Endothelial cell of umbilical vein (primary cell): Measurements from ENCODE around the gene PITPNM3. TPM values are rescaled to one million over a fixed set of nuclear protein-coding genes. Genes with fewer than 3 reads are reported as not detected.
"Not testable (repeated sequence)": the region's sequence is repeated elsewhere in the genome, so short reads cannot be mapped to it uniquely, and the experiment has no call there.

Experiments used
- BruUV-seq: library from RNA; stranded (reverse); fragments of 400-500 nt; replicated peaks from 2 replicates; lab custom pipeline; 2021; lab: Mats Ljungman, UMichigan
- CTCF ChIA-PET: fragments of 300-600, 350-600 bp; sonication (Branson Sonifier 250); formaldehyde crosslinking; loops from one replicate; lab custom pipeline; 2021; ENCODE audit warnings: antibody characterized with exemption, inconsistent platforms; lab: Charles Lee
- POLR2A ChIA-PET: fragments of 300-600, 350-600 bp; sonication (Branson Sonifier 250); formaldehyde crosslinking; loops from one replicate; lab custom pipeline; 2021; ENCODE audit warnings: antibody characterized with exemption, inconsistent platforms; lab: Charles Lee
- DNase-seq: peaks from one replicate; pipeline ENCODE4 v3.0.0-alpha.2; 2011; ENCODE audit warnings: low read depth, low spot score
- FAIRE-seq: peaks from 2 replicates; lab custom pipeline; 2011; peaks lifted over from hg19 to GRCh38; lab: Jason Lieb, UNC
- H2AFZ ChIP-seq: 2 replicates; pipeline ENCODE4 v1.6.0; 2012; ENCODE audit warnings: low read depth, low read length, control low read depth, inconsistent platforms
- H3K27ac ChIP-seq: 2 replicates; pipeline ENCODE4 v1.5.1; 2011; ENCODE audit warnings: low read depth, mild to moderate bottlenecking, control low read depth, low read length, moderate library complexity; ENCODE audit not compliant: insufficient read depth
- H3K27me3 ChIP-seq, 2 experiments: 2 replicates each; pipeline versions ENCODE4 v1.6.0 to v1.6.1; 2011; ENCODE audit warnings: low read length in 2 of 2, mixed read lengths in 1 of 2; ENCODE audit not compliant: control insufficient read depth in 2 of 2, insufficient read depth in 2 of 2
- H3K36me3 ChIP-seq, 2 experiments: 2 replicates in 1 of 2; 3 replicates in 1 of 2; pipeline ENCODE4 v1.5.1; 2011; ENCODE audit warnings: low read length in 2 of 2, mild to moderate bottlenecking in 1 of 2, moderate library complexity in 1 of 2; ENCODE audit not compliant: control insufficient read depth in 2 of 2, insufficient read depth in 2 of 2; ENCODE audit errors: extremely low read depth in 1 of 2
- H3K4me1 ChIP-seq: 3 replicates; pipeline ENCODE4 v1.5.1; 2011; ENCODE audit warnings: mild to moderate bottlenecking, low read length; ENCODE audit not compliant: control insufficient read depth, insufficient read depth; ENCODE audit errors: extremely low read depth
- H3K4me2 ChIP-seq: 2 replicates; pipeline ENCODE4 v1.6.1; 2011; ENCODE audit warnings: low read length, control low read depth, mixed read lengths; ENCODE audit not compliant: insufficient read depth
- H3K4me3 ChIP-seq, 3 experiments: fragments of 200-600 bp in 1 of 3; sonication (generic), shearing (Covaris generic) in 1 of 3; replicated peaks in 1 of 3; 2 replicates each; pipeline ENCODE4 v1.5.1; 2011 to 2016; ENCODE audit warnings: control low read depth in 3 of 3, low read length in 3 of 3, mild to moderate bottlenecking in 2 of 3, inconsistent platforms in 1 of 3, low read depth in 1 of 3, moderate library complexity in 1 of 3; ENCODE audit not compliant: insufficient read depth in 1 of 3
- H3K79me2 ChIP-seq: 2 replicates; pipeline ENCODE4 v1.6.0; 2012; ENCODE audit warnings: low read length, inconsistent platforms; ENCODE audit not compliant: control insufficient read depth, insufficient read depth
- H3K9ac ChIP-seq: replicated peaks from 2 replicates; pipeline ENCODE3; 2011; ENCODE audit warnings: low read length, control low read depth; ENCODE audit not compliant: insufficient read depth; ENCODE audit errors: extremely low read depth
- H3K9me1 ChIP-seq: replicated peaks from 3 replicates; pipeline ENCODE4 v1.6.0; 2011; ENCODE audit warnings: mild to moderate bottlenecking, low read length; ENCODE audit not compliant: control insufficient read depth, insufficient read depth; ENCODE audit errors: extremely low read depth
- H3K9me3 ChIP-seq: replicated peaks from 2 replicates; pipeline ENCODE4 v1.5.1; 2012; ENCODE audit warnings: low read length, inconsistent platforms; ENCODE audit not compliant: control insufficient read depth, insufficient read depth
- H4K20me1 ChIP-seq: replicated peaks from 2 replicates; pipeline ENCODE3; 2011; ENCODE audit warnings: mild to moderate bottlenecking, low read length; ENCODE audit not compliant: control insufficient read depth, insufficient read depth; ENCODE audit errors: extremely low read depth
- EZH2 ChIP-seq: IDR thresholded peaks from 2 replicates; pipeline ENCODE4 v1.6.1; 2012; ENCODE audit warnings: borderline replicate concordance, low read depth, mild to moderate bottlenecking, moderate library complexity, low read length, inconsistent platforms; ENCODE audit not compliant: severe bottlenecking
- FOS ChIP-seq: IDR thresholded peaks from 2 replicates; pipeline ENCODE4 v1.6.1; 2011; ENCODE audit warnings: mild to moderate bottlenecking, low read length, moderate library complexity, borderline replicate concordance; ENCODE audit not compliant: insufficient read depth
- GATA2 ChIP-seq: IDR thresholded peaks from 2 replicates; pipeline ENCODE4 v1.7.0; 2011; ENCODE audit warnings: low read depth, mild to moderate bottlenecking, moderate library complexity, mixed read lengths, low read length; ENCODE audit not compliant: insufficient read length, insufficient read depth
- JUN ChIP-seq: IDR thresholded peaks from 2 replicates; pipeline ENCODE4 v1.6.1; 2011; ENCODE audit warnings: borderline replicate concordance, low read depth; ENCODE audit not compliant: insufficient read length, insufficient read depth
- MYC ChIP-seq: IDR thresholded peaks from one replicate; pipeline ENCODE4 v1.6.1; 2011; ENCODE audit warnings: mild to moderate bottlenecking, low read depth, low read length
- POLR2A ChIP-seq: IDR thresholded peaks from 2 replicates; pipeline ENCODE4 v1.6.1; 2012; ENCODE audit warnings: low read depth, mild to moderate bottlenecking, control low read depth, low read length
- POLR2AphosphoS5 ChIP-seq: IDR thresholded peaks from 2 replicates; pipeline ENCODE4 v1.6.1; 2012; ENCODE audit warnings: low read depth, mild to moderate bottlenecking, control low read depth, low read length, moderate library complexity; ENCODE audit not compliant: insufficient read depth
- dilution Hi-C: fragments of 300-500 bp; cut with MboI; formaldehyde crosslinking; loops from one replicate; pipeline ENCODE4 v1.15.0; 2019; ENCODE audit warnings: low sequenced_read_pairs; ENCODE audit not compliant: extremely low pct_ligation_motif_present
- intact Hi-C: fragments of 100-400 bp; cut with micrococcal nuclease; formaldehyde crosslinking; loops from one replicate; pipeline ENCODE4 v1.10.0; 2022
- polyA plus RNA-seq, 4 experiments: library from polyadenylated mRNA; depleted of rRNA in 3 of 4; stranded (reverse) in 3 of 4; unstranded in 1 of 4; fragments of >200 nt; gene quantifications; 2 replicates each; pipeline versions ENCODE4 v1.2.1 to v1.2.3, GENCODE V29; 2011 to 2012; ENCODE audit warnings: missing spikeins in 1 of 4
- total RNA-seq: library from RNA; stranded (reverse); gene quantifications from 2 replicates; pipeline ENCODE4 v1.2.3, GENCODE V29; 2021
- TF ChIP-seq, protein P1 (sequence below), 2 donors: IDR thresholded peaks; 1 replicate in 1 of 2; 2 replicates in 1 of 2; pipeline ENCODE4 v1.5.1; 2011; ENCODE audit warnings: low read length in 2 of 2, mild to moderate bottlenecking in 2 of 2, moderate library complexity in 2 of 2, control low read depth in 1 of 2, inconsistent platforms in 1 of 2, low read depth in 1 of 2; ENCODE audit not compliant: insufficient read depth in 1 of 2; ENCODE audit errors: extremely low read depth in 1 of 2
- TF ChIP-seq, protein P2 (sequence below): IDR thresholded peaks from 2 replicates; pipeline ENCODE4 v1.6.1; 2011; ENCODE audit not compliant: insufficient read depth, insufficient read length

PITPNM3 gene
- total and polyA plus RNA-seq, 2 donors (not counting 3 experiments of a cell fraction or from before 2014, with no cell fraction given) = 1.0 to 1.9 TPM

DNA sequence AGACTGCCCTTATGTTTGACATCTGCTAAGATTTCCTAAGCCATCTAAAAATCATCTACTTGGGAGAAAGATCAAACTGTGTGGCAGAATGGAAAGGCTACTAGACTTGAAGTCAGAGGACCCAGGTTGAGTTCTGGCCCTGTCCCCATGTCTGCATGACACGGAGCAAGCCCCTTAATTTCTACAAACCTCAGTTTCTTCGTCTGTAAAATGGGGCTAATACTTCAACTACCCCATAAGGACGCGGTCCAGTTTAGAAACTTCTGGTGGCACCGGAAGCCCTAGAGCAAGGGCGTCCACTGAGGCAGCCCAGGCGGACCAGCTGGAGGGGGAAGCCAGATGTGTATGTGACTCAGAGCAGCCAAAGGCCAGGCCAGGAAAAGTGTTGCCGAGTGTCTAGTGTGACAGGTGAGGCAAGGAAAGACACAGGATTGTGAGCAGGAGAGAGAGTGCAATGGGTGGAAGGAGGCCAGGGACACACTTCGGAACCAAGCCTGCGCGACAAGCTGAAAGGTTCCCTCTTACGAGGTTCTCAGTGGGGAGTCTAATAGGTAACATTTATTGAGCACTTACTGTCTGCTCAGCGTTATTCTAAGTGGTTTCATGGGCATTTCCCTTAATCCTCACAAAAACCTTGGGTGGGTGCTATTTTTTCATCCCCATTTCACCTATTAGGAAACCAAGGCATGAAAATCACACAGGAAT is 17.8 kb upstream of the PITPNM3 start:
- no peaks in the 10 kb centered on the region for H3K27me3 ChIP-seq
- no peak overlapping the region for H3K27ac ChIP-seq
- no peaks in the 10 kb centered on the region for H3K79me2 ChIP-seq
- no peak for DNase-seq
- no peak overlapping the region for H3K4me3 ChIP-seq
- CTCF ChIA-PET = interaction anchor here (1.0 to 5.9 kb wide), 7 partner anchors 8 to 101 kb away, joined by 3 to 77 read pairs (median 3); no protein-coding TSS in a partner anchor
- H4K20me1 ChIP-seq = no peaks in the 10 kb centered on the region
- peaks cover 14% of the 10 kb centered on the region for H3K4me1 ChIP-seq
- no peak overlapping the region for H3K4me2 ChIP-seq
- intact Hi-C loops (no loop called here), dilution Hi-C loops (no loop called here)
- POLR2A ChIA-PET = no interaction called here
- H2AFZ ChIP-seq = no peak overlapping the region
- H3K36me3 ChIP-seq = peaks cover 2 to 3% of the 10 kb centered on the region in 2 experiments
- no peaks in the 10 kb centered on the region for H3K9me1 ChIP-seq
- no peaks in the 10 kb centered on the region for H3K9me3 ChIP-seq
- no peak for FAIRE-seq
- no peak for TF ChIP-seq POLR2AphosphoS5
- no peak for TF ChIP-seq MYC
- no peak for TF ChIP-seq EZH2
- TF ChIP-seq, protein P1, sequence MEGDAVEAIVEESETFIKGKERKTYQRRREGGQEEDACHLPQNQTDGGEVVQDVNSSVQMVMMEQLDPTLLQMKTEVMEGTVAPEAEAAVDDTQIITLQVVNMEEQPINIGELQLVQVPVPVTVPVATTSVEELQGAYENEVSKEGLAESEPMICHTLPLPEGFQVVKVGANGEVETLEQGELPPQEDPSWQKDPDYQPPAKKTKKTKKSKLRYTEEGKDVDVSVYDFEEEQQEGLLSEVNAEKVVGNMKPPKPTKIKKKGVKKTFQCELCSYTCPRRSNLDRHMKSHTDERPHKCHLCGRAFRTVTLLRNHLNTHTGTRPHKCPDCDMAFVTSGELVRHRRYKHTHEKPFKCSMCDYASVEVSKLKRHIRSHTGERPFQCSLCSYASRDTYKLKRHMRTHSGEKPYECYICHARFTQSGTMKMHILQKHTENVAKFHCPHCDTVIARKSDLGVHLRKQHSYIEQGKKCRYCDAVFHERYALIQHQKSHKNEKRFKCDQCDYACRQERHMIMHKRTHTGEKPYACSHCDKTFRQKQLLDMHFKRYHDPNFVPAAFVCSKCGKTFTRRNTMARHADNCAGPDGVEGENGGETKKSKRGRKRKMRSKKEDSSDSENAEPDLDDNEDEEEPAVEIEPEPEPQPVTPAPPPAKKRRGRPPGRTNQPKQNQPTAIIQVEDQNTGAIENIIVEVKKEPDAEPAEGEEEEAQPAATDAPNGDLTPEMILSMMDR (IDR thresholded peaks at IDR 0.05; ENCODE audit: extremely low read depth in 1 of 2, insufficient read depth in 1 of 2, low read depth in 1 of 2, low read length in 2 of 2) = no peak
- no peak for TF ChIP-seq POLR2A
- no peak for TF ChIP-seq GATA2
- no peak for TF ChIP-seq FOS
- TF ChIP-seq, protein P2, sequence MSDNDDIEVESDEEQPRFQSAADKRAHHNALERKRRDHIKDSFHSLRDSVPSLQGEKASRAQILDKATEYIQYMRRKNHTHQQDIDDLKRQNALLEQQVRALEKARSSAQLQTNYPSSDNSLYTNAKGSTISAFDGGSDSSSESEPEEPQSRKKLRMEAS = no peak
- no peak for TF ChIP-seq JUN
- H3K9ac ChIP-seq = no peak overlapping the region
- BruUV-seq = no TSS peak

DNA sequence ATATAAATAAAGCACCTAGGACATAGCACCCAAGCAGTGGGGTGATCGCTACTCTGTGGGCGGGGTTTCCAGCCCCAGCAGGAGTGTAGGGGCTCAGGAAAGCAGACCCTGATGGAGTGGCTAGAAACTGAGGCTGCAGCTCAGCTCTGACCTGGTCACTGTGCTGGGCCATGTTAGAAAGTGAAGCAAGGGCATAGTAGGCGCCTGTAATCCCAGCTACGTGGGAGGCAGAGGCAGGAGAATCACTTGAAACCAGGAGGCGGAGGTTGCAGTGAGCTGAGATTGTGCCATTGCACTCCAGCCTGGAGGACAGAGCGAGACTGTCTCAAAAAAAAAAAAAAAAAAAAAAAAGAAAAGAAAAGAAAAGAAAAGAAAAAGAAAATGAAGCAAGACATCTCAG is 17.1 kb upstream of the PITPNM3 start:
- H3K9me3 ChIP-seq, BruUV-seq, FAIRE-seq, H4K20me1 ChIP-seq, H3K9me1 ChIP-seq, DNase-seq, POLR2A ChIA-PET, intact Hi-C loops, H3K4me2 ChIP-seq, H3K27ac ChIP-seq, H3K9ac ChIP-seq, H2AFZ ChIP-seq, H3K79me2 ChIP-seq, H3K4me3 ChIP-seq, H3K36me3 ChIP-seq, dilution Hi-C loops, H3K27me3 ChIP-seq: not testable (repeated sequence)
- CTCF ChIA-PET = interaction anchor here (5.9 kb wide), 1 partner anchor 100 kb away, joined by 77 read pairs; no protein-coding TSS in a partner anchor
- H3K4me1 ChIP-seq = peaks cover 14% of the 10 kb centered on the region
